WTC11 (cell line): ENCODE results near the gene CPSF2. TPM values are rescaled to one million over a fixed set of nuclear protein-coding genes. Genes with fewer than 3 reads are reported as not detected.

Experiments
- CREB1 ChIP-seq: sonication (generic); formaldehyde crosslinking; IDR thresholded peaks from 2 replicates; pipeline ENCODE4 v1.8.0; 2023; ENCODE audit warnings: mild to moderate bottlenecking, missing genetic modification reagents
- CREM ChIP-seq: sonication (generic); formaldehyde crosslinking; IDR thresholded peaks from 2 replicates; pipeline ENCODE4 v1.8.1; 2022; ENCODE audit warnings: mild to moderate bottlenecking, missing genetic modification reagents, moderate library complexity
- FOXP1 ChIP-seq: sonication (generic); formaldehyde crosslinking; IDR thresholded peaks from 2 replicates; pipeline ENCODE4 v1.8.0; 2022; ENCODE audit warnings: missing genetic modification reagents, mild to moderate bottlenecking, moderate library complexity, borderline replicate concordance
- GABPB1 ChIP-seq: sonication (generic); formaldehyde crosslinking; IDR thresholded peaks from 2 replicates; pipeline ENCODE4 v1.8.1; 2023; ENCODE audit warnings: mild to moderate bottlenecking, missing genetic modification reagents
- JAZF1 ChIP-seq: fragments of 250-450 bp; sonication (Bioruptor Pico); IDR thresholded peaks from 2 replicates; pipeline ENCODE4 v1.9.0; 2021; ENCODE audit warnings: moderate library complexity, mild to moderate bottlenecking, inconsistent platforms
- MXD4 ChIP-seq: fragments of 250-450 bp; sonication (Bioruptor Pico); IDR thresholded peaks from 2 replicates; pipeline ENCODE4 v1.8.0; 2021; ENCODE audit warnings: mild to moderate bottlenecking, moderate library complexity, borderline replicate concordance
- NR1H2 ChIP-seq: sonication (generic); formaldehyde crosslinking; IDR thresholded peaks from 2 replicates; pipeline ENCODE4 v1.9.0; 2021; ENCODE audit warnings: mild to moderate bottlenecking, moderate library complexity, missing genetic modification reagents
- NR2C2 ChIP-seq: sonication (generic); formaldehyde crosslinking; IDR thresholded peaks from 2 replicates; pipeline ENCODE4 v1.8.0; 2022; ENCODE audit warnings: mild to moderate bottlenecking, missing genetic modification reagents
- NR3C1 ChIP-seq: sonication (generic); formaldehyde crosslinking; conservative IDR thresholded peaks from 2 replicates; pipeline ENCODE4 v1.8.1; 2023; ENCODE audit warnings: low read depth, mild to moderate bottlenecking, missing genetic modification reagents
- OVOL2 ChIP-seq: fragments of 250-450 bp; sonication (Bioruptor Pico); IDR thresholded peaks from 2 replicates; pipeline ENCODE4 v1.9.0; 2021; ENCODE audit warnings: mild to moderate bottlenecking, borderline replicate concordance
- PRRX2 ChIP-seq: fragments of 250-450 bp; sonication (Bioruptor Pico); IDR thresholded peaks from 2 replicates; pipeline ENCODE4 v1.8.0; 2021; ENCODE audit warnings: mild to moderate bottlenecking
- SMAD4 ChIP-seq: sonication (generic); formaldehyde crosslinking; IDR thresholded peaks from 2 replicates; pipeline ENCODE4 v1.8.0; 2022; ENCODE audit warnings: mild to moderate bottlenecking, missing genetic modification reagents
- SOX15 ChIP-seq: fragments of 250-450 bp; sonication (Bioruptor Pico); IDR thresholded peaks from 2 replicates; pipeline ENCODE4 v1.9.0; 2021; ENCODE audit warnings: mild to moderate bottlenecking
- ZBTB21 ChIP-seq: sonication (generic); formaldehyde crosslinking; IDR thresholded peaks from 2 replicates; pipeline ENCODE4 v1.8.1; 2023; ENCODE audit warnings: mild to moderate bottlenecking, missing genetic modification reagents, borderline replicate concordance
- ZNF317 ChIP-seq: sonication (generic); formaldehyde crosslinking; IDR thresholded peaks from 2 replicates; pipeline ENCODE4 v1.8.1; 2023; ENCODE audit warnings: low read depth, mild to moderate bottlenecking, moderate library complexity, missing genetic modification reagents, borderline replicate concordance
- ZNF416 ChIP-seq: fragments of 250-450 bp; sonication (Bioruptor Pico); IDR thresholded peaks from 2 replicates; pipeline ENCODE4 v1.9.0; 2021; ENCODE audit warnings: mild to moderate bottlenecking, inconsistent platforms
- total RNA-seq: library from RNA; stranded (reverse); gene quantifications from 3 replicates; pipeline ENCODE4 v1.2.3, GENCODE V29; 2021
- TF ChIP-seq, protein P1 (sequence below): fragments of 250-450 bp; sonication (Bioruptor Pico); IDR thresholded peaks from 2 replicates; pipeline ENCODE4 v1.8.0; 2021; ENCODE audit warnings: mild to moderate bottlenecking
- TF ChIP-seq, protein P2 (sequence below): sonication (generic); formaldehyde crosslinking; IDR thresholded peaks from 2 replicates; pipeline ENCODE4 v1.8.1; 2022; ENCODE audit warnings: mild to moderate bottlenecking, moderate library complexity, missing genetic modification reagents
- TF ChIP-seq, protein P3 (sequence below): sonication (generic); formaldehyde crosslinking; conservative IDR thresholded peaks from 2 replicates; pipeline ENCODE4 v1.8.1; 2022; ENCODE audit warnings: mild to moderate bottlenecking, missing genetic modification reagents
- TF ChIP-seq, protein P4 (sequence below): sonication (generic); formaldehyde crosslinking; IDR thresholded peaks from 2 replicates; pipeline ENCODE4 v1.8.1; 2023; ENCODE audit warnings: mild to moderate bottlenecking, missing genetic modification reagents
- TF ChIP-seq, protein P5 (sequence below): sonication (generic); formaldehyde crosslinking; IDR thresholded peaks from 2 replicates; pipeline ENCODE4 v1.8.1; 2023; ENCODE audit warnings: mild to moderate bottlenecking, moderate library complexity, missing genetic modification reagents
- TF ChIP-seq, protein P6 (sequence below): sonication (generic); formaldehyde crosslinking; IDR thresholded peaks from 2 replicates; pipeline ENCODE4 v1.8.0; 2022; ENCODE audit warnings: mild to moderate bottlenecking, missing genetic modification reagents
- TF ChIP-seq, protein P7 (sequence below): sonication (generic); formaldehyde crosslinking; IDR thresholded peaks from 2 replicates; pipeline ENCODE4 v1.8.1; 2022; ENCODE audit warnings: low read depth, missing genetic modification reagents, borderline replicate concordance
- TF ChIP-seq, protein P8 (sequence below): sonication (generic); formaldehyde crosslinking; IDR thresholded peaks from 2 replicates; pipeline ENCODE4 v1.8.0; 2023; ENCODE audit warnings: missing genetic modification reagents
- TF ChIP-seq, protein P9 (sequence below): fragments of 250-450 bp; sonication (Bioruptor Pico); IDR thresholded peaks from 2 replicates; pipeline ENCODE4 v1.9.0; 2021; ENCODE audit warnings: mild to moderate bottlenecking, borderline replicate concordance

The CPSF2 gene
- total RNA-seq, 1 experiment from 2014 or later, result 109 TPM

DNA sequence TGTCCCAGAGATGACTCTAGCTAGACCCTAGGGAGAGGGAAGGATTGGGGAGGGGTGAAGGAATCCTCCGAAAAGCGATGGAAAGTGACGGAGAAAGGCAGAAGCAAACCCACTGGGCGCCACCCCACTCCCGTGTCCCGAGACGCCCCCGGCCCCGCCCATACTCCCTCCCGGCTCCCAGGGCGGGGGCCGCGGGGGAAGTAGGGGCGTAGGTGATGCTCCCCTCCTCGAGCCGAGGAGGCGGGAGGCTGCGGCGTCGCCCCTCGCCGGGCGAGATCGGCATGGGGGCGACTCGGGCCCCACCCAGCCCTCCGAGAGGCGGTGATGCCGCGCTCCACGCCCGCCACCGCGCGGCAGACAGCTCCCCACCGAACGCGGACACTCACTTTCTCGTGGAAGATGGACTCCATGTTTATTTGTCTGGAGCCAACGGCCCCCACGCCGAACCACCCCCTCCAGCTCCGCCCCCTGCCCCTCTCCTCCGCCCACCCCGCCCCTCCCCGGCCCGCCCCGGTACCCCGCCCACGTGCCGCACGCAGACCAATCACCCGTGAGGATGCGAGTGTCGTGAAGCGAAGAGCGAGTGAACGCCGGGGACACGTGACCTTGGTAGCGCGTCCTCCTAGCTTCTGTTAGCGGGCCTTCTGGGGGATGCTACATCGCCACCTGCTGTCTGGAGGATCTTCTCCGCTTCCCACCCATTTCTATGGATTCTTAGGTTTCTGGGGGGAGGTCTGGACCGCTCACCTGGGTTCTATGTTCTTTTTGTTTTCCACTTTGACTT, 15.4 kb upstream of the CPSF2 start, which contains the start of gene ATXN3 (continued):
- TF ChIP-seq, protein P1, sequence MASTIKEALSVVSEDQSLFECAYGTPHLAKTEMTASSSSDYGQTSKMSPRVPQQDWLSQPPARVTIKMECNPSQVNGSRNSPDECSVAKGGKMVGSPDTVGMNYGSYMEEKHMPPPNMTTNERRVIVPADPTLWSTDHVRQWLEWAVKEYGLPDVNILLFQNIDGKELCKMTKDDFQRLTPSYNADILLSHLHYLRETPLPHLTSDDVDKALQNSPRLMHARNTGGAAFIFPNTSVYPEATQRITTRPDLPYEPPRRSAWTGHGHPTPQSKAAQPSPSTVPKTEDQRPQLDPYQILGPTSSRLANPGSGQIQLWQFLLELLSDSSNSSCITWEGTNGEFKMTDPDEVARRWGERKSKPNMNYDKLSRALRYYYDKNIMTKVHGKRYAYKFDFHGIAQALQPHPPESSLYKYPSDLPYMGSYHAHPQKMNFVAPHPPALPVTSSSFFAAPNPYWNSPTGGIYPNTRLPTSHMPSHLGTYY (CRISPR knock-in tag), result no peak
- TF ChIP-seq SMAD4 (no peak), FOXP1 (CRISPR knock-in tag) (no peak), MXD4 (CRISPR knock-in tag) (no peak), ZBTB21 (CRISPR knock-in tag) (no peak), NR3C1 (CRISPR knock-in tag) (no peak), GABPB1 (CRISPR knock-in tag) (no peak), ZNF317 (CRISPR knock-in tag) (no peak), NR1H2 (no peak), JAZF1 (CRISPR knock-in tag) (no peak), NR2C2 (no peak), OVOL2 (no peak), ZNF416 (CRISPR knock-in tag) (no peak), PRRX2 (CRISPR knock-in tag) (no peak), CREB1 (no peak), SOX15 (no peak), CREM (no peak)
- TF ChIP-seq, protein P2, sequence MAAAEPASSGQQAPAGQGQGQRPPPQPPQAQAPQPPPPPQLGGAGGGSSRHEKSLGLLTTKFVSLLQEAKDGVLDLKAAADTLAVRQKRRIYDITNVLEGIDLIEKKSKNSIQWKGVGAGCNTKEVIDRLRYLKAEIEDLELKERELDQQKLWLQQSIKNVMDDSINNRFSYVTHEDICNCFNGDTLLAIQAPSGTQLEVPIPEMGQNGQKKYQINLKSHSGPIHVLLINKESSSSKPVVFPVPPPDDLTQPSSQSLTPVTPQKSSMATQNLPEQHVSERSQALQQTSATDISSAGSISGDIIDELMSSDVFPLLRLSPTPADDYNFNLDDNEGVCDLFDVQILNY (CRISPR knock-in tag), result no peak
- TF ChIP-seq, protein P3, sequence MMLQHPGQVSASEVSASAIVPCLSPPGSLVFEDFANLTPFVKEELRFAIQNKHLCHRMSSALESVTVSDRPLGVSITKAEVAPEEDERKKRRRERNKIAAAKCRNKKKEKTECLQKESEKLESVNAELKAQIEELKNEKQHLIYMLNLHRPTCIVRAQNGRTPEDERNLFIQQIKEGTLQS (CRISPR knock-in tag), result no peak
- TF ChIP-seq, protein P4, sequence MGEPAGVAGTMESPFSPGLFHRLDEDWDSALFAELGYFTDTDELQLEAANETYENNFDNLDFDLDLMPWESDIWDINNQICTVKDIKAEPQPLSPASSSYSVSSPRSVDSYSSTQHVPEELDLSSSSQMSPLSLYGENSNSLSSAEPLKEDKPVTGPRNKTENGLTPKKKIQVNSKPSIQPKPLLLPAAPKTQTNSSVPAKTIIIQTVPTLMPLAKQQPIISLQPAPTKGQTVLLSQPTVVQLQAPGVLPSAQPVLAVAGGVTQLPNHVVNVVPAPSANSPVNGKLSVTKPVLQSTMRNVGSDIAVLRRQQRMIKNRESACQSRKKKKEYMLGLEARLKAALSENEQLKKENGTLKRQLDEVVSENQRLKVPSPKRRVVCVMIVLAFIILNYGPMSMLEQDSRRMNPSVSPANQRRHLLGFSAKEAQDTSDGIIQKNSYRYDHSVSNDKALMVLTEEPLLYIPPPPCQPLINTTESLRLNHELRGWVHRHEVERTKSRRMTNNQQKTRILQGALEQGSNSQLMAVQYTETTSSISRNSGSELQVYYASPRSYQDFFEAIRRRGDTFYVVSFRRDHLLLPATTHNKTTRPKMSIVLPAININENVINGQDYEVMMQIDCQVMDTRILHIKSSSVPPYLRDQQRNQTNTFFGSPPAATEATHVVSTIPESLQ (CRISPR knock-in tag), result no peak
- TF ChIP-seq, protein P5, sequence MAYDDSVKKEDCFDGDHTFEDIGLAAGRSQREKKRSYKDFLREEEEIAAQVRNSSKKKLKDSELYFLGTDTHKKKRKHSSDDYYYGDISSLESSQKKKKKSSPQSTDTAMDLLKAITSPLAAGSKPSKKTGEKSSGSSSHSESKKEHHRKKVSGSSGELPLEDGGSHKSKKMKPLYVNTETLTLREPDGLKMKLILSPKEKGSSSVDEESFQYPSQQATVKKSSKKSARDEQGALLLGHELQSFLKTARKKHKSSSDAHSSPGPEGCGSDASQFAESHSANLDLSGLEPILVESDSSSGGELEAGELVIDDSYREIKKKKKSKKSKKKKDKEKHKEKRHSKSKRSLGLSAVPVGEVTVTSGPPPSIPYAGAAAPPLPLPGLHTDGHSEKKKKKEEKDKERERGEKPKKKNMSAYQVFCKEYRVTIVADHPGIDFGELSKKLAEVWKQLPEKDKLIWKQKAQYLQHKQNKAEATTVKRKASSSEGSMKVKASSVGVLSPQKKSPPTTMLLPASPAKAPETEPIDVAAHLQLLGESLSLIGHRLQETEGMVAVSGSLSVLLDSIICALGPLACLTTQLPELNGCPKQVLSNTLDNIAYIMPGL (CRISPR knock-in tag), result peak; percentile 78; the same call in 1 of the 2 replicates
- TF ChIP-seq, protein P6, sequence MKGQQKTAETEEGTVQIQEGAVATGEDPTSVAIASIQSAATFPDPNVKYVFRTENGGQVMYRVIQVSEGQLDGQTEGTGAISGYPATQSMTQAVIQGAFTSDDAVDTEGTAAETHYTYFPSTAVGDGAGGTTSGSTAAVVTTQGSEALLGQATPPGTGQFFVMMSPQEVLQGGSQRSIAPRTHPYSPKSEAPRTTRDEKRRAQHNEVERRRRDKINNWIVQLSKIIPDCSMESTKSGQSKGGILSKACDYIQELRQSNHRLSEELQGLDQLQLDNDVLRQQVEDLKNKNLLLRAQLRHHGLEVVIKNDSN (CRISPR knock-in tag), result peak; percentile 95
- TF ChIP-seq, protein P7, sequence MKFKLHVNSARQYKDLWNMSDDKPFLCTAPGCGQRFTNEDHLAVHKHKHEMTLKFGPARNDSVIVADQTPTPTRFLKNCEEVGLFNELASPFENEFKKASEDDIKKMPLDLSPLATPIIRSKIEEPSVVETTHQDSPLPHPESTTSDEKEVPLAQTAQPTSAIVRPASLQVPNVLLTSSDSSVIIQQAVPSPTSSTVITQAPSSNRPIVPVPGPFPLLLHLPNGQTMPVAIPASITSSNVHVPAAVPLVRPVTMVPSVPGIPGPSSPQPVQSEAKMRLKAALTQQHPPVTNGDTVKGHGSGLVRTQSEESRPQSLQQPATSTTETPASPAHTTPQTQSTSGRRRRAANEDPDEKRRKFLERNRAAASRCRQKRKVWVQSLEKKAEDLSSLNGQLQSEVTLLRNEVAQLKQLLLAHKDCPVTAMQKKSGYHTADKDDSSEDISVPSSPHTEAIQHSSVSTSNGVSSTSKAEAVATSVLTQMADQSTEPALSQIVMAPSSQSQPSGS, result no peak
- TF ChIP-seq, protein P8, sequence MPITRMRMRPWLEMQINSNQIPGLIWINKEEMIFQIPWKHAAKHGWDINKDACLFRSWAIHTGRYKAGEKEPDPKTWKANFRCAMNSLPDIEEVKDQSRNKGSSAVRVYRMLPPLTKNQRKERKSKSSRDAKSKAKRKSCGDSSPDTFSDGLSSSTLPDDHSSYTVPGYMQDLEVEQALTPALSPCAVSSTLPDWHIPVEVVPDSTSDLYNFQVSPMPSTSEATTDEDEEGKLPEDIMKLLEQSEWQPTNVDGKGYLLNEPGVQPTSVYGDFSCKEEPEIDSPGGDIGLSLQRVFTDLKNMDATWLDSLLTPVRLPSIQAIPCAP (CRISPR knock-in tag), result no peak
- TF ChIP-seq, protein P9, sequence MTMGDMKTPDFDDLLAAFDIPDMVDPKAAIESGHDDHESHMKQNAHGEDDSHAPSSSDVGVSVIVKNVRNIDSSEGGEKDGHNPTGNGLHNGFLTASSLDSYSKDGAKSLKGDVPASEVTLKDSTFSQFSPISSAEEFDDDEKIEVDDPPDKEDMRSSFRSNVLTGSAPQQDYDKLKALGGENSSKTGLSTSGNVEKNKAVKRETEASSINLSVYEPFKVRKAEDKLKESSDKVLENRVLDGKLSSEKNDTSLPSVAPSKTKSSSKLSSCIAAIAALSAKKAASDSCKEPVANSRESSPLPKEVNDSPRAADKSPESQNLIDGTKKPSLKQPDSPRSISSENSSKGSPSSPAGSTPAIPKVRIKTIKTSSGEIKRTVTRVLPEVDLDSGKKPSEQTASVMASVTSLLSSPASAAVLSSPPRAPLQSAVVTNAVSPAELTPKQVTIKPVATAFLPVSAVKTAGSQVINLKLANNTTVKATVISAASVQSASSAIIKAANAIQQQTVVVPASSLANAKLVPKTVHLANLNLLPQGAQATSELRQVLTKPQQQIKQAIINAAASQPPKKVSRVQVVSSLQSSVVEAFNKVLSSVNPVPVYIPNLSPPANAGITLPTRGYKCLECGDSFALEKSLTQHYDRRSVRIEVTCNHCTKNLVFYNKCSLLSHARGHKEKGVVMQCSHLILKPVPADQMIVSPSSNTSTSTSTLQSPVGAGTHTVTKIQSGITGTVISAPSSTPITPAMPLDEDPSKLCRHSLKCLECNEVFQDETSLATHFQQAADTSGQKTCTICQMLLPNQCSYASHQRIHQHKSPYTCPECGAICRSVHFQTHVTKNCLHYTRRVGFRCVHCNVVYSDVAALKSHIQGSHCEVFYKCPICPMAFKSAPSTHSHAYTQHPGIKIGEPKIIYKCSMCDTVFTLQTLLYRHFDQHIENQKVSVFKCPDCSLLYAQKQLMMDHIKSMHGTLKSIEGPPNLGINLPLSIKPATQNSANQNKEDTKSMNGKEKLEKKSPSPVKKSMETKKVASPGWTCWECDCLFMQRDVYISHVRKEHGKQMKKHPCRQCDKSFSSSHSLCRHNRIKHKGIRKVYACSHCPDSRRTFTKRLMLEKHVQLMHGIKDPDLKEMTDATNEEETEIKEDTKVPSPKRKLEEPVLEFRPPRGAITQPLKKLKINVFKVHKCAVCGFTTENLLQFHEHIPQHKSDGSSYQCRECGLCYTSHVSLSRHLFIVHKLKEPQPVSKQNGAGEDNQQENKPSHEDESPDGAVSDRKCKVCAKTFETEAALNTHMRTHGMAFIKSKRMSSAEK (CRISPR knock-in tag), result no peak
